Stimulated activated CD4-positive, alpha-beta T cell treated with anti-CD3 and anti-CD28 coated beads, Interleukin-1b, Interleukin-23, amount 100 ng/mL, for 24 hours (primary cell): Measurements from ENCODE around the gene CREBL2.
"Not testable (repeated sequence)": the region's sequence is repeated elsewhere in the genome, so short reads cannot be mapped to it uniquely, and the experiment has no call there.

Source experiments
- DNase-seq, 4 experiments: peaks; one replicate each; pipeline ENCODE4 v3.0.0-alpha.2; 2020; ENCODE audit warnings: low read depth in 4 of 4, low spot score in 1 of 4

Gene CREBL2, protein sequence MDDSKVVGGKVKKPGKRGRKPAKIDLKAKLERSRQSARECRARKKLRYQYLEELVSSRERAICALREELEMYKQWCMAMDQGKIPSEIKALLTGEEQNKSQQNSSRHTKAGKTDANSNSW

DNA sequence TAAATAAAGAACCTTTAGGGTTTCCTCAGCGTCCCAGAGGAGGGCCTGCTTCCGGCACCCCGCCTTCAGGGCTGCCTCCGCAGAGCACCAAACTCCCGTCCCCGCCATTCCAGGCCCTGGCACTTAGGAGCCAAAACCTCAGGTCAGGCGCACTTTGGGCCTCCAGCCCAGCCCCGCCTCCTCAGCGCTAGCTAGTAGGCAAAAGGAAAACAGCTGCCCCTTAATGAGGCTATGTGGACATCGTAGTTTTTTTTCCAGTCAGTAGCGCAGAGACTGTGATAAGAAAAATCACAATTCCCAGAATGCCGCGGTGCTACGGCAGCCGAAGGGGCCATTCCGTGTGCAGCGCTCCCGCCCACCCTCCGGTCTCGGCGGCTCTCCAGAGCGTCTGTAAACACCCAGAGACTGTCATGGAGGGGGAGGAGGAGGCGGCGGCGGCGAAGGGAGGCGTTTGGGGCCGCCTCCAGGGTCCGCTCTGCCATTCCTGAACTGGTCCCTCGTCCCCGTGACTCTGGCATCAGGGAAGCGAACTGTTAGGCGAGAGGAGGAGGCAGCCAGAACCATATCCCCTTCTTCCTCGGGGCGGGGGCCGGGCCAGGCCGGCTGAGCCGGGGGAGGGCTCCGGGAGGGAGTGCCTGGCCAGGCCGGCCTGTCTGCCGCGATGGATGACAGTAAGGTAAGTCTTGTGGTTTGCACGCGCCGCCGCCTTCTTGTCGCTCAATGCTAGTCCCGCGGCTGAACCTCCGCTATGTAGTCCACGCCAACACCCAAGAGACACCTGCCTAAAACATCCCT lies at the start of gene CREBL2:
CREBL2 (plus strand) TSS at position 365 of the 795 bp plus-strand sequence; CDS start at position 662, 297 bp downstream.
- peak; percentile 59 to 80 (median 67) for DNase-seq

DNA sequence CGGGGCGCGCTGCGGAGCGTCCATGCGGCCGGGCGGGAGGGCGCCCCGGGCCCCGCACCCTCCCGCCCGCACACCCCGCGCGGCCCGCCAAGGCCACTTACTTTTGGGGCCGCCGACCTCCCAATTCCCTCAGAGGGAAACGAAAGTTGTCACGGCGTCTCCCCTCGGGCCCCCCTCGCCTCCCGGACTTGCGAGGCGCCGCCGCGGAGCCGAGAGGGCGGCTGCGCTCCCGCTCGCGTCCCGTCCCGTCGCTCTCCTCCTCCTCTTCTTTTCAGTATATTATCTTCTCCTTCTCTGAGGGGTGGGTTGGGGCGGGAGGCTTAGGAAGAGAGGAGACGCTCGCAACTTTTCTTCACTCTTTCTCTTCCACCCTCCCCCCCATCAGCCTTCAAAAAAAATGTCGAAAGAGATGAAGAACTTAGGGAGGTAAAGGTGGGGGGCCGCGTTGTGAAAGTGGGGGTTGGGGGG lies 49.6 kb upstream of the CREBL2 start:
- DNase-seq, result peak in 1 of 4 experiments; percentile 8

DNA sequence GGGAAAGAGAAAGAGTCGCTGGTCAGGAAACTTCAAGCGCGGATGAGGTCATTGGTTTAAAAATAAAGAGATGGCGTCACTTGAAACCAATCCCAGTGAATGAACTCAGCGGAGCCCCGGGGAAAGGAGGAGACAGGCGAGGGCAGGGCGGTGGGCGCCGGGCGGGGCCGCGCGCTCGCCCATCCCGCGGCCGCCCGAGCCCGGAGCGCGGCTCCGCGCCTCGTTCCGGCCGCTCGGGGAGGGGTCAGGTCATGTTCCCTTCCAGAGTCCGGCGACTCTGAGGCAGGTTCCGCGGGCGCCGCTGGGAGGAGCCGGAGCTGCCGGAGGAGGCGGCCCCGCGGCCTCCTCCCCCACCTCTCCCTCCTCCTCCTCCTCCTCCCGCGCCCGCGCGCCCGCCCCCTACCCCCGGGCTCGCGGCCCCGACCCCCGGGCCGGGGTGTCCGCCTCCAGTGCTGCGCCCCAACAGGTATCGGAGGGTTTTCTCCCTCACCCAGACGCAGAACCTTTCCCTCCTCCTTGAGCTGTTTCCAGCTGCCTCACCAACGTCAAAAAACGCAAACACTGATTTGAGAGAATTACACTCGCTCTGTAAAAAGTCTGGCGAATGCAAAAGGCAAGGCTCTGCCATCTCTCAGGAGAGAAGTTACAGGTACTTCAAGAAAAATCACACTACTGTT lies 49.0 kb upstream of the CREBL2 start, which contains the start of gene DUSP16:
DUSP16 (minus strand) TSS at position 279 of the 677 bp plus-strand sequence. CDS start 41,765 bp downstream, outside the sequence.
- DNase-seq, result peak in 3 of 4 experiments; percentile 26 to 49 (median 28)

- DNase-seq, result no peak
These were observed 48.3 kb upstream of the CREBL2 start for GRCh38 chr12:12563290-12563928.

GRCh38 chr12:12564911-12565310 lies 46.8 kb upstream of the CREBL2 start:
- no peak for DNase-seq

DNA sequence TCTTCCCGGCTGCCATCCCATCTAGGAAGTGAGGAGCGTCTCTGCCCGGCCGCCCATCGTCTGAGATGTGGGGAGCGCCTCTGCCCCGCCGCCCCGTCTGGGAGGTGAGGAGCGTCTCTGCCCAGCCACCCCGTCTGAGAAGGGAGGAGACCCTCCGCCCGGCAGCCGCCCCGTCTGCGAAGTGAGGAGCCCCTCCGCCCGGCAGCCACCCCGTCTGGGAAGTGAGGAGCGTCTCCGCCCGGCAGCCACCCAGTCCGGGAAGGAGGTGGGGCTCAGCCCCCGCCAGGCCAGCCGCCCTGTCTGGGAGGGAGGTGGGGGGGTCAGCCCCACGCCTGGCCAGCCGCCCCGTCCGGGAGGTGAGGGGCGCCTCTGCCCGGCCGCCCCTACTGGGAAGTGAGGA lies 45.7 kb upstream of the CREBL2 start:
- DNase-seq, result not testable (repeated sequence)

DNA sequence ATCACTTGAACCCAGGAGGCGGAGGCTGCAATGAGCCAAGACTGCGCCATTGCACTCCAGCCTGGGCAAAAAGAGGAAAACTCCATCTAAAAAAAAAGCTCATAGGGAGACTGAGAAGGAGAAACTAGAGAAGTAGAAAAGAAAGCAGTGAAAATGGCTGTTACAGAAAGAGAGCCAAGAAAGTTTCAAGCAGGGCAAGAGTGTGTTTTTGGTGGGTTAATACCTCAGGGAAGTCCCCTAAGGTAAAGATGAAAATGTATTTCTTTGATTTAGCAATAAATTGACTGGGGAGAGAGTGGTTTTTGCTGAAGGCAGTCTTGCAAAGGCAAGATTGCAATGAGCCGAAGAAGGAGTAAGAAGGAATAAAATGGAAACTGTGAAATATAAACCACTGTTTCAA lies 39.0 kb upstream of the CREBL2 start:
- DNase-seq, result no peak

DNA sequence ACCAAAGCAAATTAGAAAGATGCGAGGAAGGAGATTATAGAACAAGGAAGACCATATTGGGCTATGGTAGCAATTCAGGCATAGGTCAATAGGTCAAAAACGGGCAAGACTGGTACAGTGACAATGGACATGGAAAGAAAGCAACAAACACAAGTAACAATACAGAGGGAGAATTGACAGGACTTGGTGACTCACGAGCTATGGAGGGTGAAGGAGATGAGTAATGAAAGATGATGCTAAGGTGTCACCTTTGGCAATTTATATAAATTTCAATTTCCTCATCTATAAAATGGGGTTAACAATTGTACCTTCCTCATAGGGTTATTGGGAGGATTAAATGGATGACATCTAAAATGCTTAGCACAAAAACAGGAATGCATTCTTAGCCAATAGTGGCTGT lies 33.9 kb upstream of the CREBL2 start:
- no peak for DNase-seq

DNA sequence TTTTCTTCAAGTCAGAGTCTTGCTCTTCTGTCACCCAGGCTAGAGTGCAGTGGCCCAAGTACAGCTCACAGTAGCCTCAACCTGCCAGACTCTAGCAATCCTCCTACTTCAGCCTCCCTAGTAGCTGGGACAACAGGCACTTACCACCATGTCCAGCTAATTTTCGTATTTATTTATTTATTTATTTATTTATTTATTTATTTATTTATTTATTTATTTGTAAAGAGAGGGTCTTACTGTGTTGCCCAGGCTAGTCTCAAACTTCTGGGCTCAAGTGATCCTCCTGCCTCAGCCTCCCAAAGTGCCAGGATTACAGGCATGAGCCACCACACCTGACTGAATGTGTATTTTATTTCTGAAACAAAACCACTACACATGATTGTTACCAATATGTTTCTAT lies 31.0 kb upstream of the CREBL2 start:
- DNase-seq, result not testable (repeated sequence)

DNA sequence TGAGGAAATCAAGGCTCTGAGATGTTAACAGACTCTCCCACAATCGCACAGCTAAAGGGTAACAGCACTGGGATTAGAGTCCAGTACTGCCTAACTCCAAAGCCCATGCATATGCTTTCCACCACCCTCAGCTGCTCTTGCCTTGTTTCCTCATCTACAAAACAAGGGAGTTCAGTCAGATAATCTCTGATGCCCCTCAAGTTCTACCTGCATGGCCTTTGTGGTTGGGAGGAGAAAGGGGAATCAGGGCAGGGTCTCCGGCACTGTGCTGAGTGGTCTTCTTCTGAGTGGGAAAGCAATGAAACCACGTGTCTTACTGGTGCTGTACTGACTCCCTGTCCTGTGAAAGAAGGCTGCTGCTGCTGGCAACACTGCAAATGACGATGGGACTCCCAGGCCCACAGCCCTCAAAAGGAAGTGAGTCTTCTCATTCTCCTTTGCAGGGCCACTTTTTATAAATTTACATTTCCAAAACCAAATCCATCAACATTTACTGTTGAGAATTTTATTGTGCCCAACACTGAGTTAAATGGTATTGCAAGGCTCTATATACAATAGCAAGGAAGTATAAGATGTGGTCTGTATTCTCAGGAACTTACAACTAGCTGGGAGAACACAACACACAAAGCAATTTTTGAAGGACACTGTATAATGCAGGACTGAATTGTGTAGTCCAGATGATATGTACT lies 29.3 kb upstream of the CREBL2 start:
- no peak for DNase-seq

- peak in 2 of 4 experiments; percentile 19 to 41 for DNase-seq
These were observed 28.8 kb upstream of the CREBL2 start for GRCh38 chr12:12582895-12583303.

DNA sequence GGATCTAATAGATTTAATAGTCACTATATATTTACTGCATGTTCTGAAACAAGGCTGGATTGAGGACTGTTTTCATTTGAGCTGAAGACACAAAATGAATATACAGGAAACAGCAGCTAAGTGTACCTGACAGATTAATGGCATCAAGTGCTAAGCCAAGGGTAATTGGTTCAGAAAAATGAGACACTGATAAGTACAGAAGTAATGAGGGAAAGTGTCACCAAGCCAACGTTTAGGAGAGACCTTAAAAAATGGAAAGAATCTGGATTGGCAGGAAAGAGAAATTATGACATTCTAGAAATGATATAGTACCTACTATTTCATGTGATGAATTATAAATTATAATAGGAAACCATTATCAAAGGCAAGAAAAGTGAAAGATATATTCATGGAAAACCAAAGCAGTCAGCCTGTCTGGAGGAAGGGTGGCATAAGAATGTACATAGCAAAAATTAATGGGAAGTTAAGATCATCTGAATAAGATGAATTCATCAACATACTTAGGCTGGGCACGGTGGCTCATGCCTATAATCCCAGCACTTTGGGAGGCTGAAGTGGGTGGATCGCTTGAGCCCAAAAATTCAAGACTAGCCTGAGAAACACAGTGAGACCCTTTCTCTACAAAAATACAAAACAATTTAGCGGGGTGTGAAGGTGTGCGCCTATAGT lies 28.0 kb upstream of the CREBL2 start:
- DNase-seq, result no peak

DNA sequence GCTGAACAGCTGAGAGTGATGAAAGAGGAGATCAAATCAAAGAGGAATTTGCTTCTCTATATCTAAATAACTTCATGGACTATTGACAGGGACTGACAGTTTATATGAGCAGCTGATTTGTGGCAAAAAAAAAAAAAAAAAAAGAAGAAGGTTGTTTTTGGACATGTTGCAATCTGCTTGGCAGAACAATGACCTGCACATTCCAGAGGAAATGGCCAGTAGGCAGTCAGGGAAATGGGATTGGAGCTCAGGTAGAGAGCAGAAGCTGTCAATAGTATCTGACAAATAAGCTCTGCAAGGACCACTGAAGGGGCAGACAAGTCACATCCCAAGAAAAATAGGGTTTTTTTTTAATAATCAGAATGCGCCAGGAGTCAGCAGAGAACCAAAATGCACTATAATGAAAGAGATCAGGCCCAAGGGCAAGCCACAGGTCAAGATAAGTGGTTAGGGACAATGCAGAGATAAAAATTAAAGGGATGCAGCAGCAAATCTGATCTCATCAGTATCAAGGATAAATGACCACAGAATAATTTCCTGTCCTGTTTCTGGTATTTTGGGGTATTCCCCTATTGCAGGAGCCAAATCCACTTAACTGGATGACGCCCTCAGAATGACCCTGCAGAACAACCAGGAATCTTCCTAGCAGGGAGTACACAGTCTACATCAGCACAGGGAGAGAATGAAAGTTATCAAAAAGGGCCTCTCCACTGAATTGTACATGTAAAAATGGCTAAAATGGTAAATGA lies 26.4 kb upstream of the CREBL2 start:
- no peak for DNase-seq

GRCh38 chr12:12586879-12587675 lies 24.6 kb upstream of the CREBL2 start:
- no peak for DNase-seq

- no peak for DNase-seq
These were observed 23.8 kb upstream of the CREBL2 start for GRCh38 chr12:12587878-12588277.

- not testable (repeated sequence) for DNase-seq
These were observed 23.2 kb upstream of the CREBL2 start for GRCh38 chr12:12588436-12588835.

DNA sequence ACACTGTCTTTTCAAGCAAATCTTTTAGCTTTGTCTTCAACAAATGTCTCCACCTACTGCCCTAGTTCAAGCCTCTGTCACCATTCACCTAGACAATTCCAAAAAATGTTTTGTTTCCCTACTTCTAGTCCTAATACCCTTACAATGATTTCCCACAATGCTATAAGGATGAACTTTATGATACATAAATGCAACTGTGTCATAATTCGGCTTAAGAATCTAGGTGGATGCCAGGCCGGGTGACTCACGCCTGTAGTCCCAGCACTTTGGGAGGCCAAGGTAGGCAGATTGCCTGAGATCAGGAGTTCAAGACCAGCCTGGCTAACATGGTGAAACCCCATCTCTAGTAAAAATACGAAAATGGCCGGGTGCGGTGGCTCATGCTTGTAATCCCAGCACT lies 20.7 kb upstream of the CREBL2 start:
- DNase-seq, result no peak

GRCh38 chr12:12592930-12593329 lies 18.7 kb upstream of the CREBL2 start:
- DNase-seq, result no peak

DNA sequence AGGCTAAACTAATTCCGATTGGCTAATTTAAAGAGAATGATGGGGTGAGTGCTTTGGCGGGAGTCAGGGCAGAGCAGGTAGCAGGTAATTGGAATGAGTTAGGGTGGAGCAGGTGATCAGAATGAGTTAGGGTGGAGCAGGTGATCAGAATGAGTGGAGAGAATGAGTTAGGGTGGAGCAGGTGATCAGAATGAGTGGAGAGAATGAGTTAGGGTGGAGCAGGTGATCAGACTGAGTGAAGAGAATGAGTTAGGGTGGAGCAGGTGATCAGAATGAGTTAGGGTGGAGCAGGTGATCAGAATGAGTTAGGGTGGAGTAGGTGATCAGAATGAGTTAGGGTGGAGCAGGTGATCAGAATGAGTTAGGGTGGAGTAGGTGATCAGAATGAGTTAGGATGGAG lies 15.7 kb upstream of the CREBL2 start:
- DNase-seq, result not testable (repeated sequence)
